ENCODE results near the gene ATP8B4. TPM values are rescaled to one million over a fixed set of nuclear protein-coding genes. Genes with fewer than 3 reads are reported as not detected.
A peak's percentile ranks its signal among the peaks of the same experiment; 100 is the strongest.
"Not testable (repeated sequence)": the region's sequence is repeated elsewhere in the genome, so short reads cannot be mapped to it uniquely, and the experiment has no call there.

ATP8B4 gene
- total RNA-seq, 4 donors from 2014 or later, result 5.2 to 24.3 (median 7.6) TPM

DNA sequence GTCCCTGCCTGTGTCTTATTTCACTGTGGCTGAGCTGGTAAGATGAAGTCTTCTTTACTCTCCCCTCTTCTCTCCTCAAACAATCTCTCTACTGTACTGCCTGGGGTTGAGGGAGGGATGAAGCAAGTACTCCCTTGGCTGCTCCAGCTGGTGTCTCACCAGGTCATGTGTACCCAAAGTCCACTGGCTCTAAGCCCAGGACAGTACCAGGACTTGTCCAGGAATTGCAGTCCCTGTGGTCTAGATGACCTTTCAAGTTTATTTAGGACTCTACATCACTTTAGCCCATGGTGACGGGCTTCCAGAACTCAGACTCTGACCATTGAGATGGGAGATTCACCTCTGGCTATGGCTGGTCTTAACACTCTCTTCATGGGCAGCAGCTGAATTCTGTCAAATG lies 45.4 kb upstream of the ATP8B4 start:
- peak; percentile 3 to 12 for DNase-seq
- intact Hi-C loops (cut with DNase I), result no loop called here
- 90 to 100% methylated on average over 1 of the region's 1 CpG for WGBS, 2 donors

GRCh38 chr15:50163719-50164410 lies 44.8 kb upstream of the ATP8B4 start:
- Histone ChIP-seq H3K27me3 (no peaks in the 10 kb centered on the region), H3K9me3 (no peaks in the 10 kb centered on the region), H3K4me3 (replicated peaks in 1 of 3) (no peak overlapping the region), H3K4me1 (no peaks in the 10 kb centered on the region), H3K27ac (no peak overlapping the region), H3K36me3 (no peaks in the 10 kb centered on the region)
- WGBS, 2 donors, result 57 to 76% methylated on average over 2 of the region's 2 CpGs
- intact Hi-C loops (cut with DNase I), result no loop called here
- TF ChIP-seq POLR2A (IDR thresholded peaks at IDR 0.05), result no peak
- TF ChIP-seq, protein P1, sequence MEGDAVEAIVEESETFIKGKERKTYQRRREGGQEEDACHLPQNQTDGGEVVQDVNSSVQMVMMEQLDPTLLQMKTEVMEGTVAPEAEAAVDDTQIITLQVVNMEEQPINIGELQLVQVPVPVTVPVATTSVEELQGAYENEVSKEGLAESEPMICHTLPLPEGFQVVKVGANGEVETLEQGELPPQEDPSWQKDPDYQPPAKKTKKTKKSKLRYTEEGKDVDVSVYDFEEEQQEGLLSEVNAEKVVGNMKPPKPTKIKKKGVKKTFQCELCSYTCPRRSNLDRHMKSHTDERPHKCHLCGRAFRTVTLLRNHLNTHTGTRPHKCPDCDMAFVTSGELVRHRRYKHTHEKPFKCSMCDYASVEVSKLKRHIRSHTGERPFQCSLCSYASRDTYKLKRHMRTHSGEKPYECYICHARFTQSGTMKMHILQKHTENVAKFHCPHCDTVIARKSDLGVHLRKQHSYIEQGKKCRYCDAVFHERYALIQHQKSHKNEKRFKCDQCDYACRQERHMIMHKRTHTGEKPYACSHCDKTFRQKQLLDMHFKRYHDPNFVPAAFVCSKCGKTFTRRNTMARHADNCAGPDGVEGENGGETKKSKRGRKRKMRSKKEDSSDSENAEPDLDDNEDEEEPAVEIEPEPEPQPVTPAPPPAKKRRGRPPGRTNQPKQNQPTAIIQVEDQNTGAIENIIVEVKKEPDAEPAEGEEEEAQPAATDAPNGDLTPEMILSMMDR (IDR thresholded peaks at IDR 0.05), result no peak
- DNase-seq, result no peak

More for the DNA sequence above, 45.4 kb upstream of the ATP8B4 start:
- no peak overlapping the region for H3K4me3 ChIP-seq (replicated peaks in 1 of 3)
- H3K27ac ChIP-seq, result no peak overlapping the region
- H3K4me1 ChIP-seq, result no peaks in the 10 kb centered on the region
- no peaks in the 10 kb centered on the region for H3K36me3 ChIP-seq
- H3K27me3 ChIP-seq, result no peaks in the 10 kb centered on the region
- H3K9me3 ChIP-seq, result no peaks in the 10 kb centered on the region
- TF ChIP-seq POLR2A (IDR thresholded peaks at IDR 0.05), result no peak
- TF ChIP-seq, protein P1 (IDR thresholded peaks at IDR 0.05), result no peak

GRCh38 chr15:50162969-50163718 lies 44.1 kb upstream of the ATP8B4 start:
- no peak overlapping the region for H3K4me3 ChIP-seq (replicated peaks in 1 of 3)
- no peak for DNase-seq
- no peaks in the 10 kb centered on the region for H3K27me3 ChIP-seq
- no peaks in the 10 kb centered on the region for H3K4me1 ChIP-seq
- intact Hi-C loops (cut with DNase I), result no loop called here
- no peaks in the 10 kb centered on the region for H3K9me3 ChIP-seq
- TF ChIP-seq, protein P1 (IDR thresholded peaks at IDR 0.05), result no peak
- no peak for TF ChIP-seq POLR2A (IDR thresholded peaks at IDR 0.05)
- 73 to 77% methylated on average over 2 of the region's 2 CpGs for WGBS, 2 donors
- H3K27ac ChIP-seq, result no peak overlapping the region
- H3K36me3 ChIP-seq, result no peaks in the 10 kb centered on the region

DNA sequence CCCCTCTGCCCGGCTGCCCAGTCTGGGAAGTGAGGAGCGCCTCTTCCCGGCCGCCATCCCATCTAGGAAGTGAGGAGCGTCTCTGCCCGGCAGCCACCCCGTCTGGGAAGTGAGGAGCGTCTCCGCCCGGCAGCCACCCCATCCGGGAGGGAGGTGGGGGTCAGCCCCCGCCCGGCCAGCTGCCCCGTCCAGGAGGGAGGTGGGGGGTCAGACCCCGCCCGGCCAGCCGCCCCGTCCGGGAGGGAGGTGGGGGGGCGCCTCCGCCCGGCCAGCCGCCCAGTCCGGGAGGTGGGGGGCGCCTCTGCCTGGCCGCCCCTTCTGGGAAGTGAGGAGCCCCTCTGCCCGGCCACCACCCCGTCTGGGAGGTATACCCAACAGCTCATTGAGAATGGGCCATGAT lies 39.2 kb upstream of the ATP8B4 start:
- H3K36me3 ChIP-seq; DNase-seq; H3K9me3 ChIP-seq; H3K4me3 ChIP-seq (replicated peaks in 1 of 3); H3K27me3 ChIP-seq; H3K4me1 ChIP-seq; intact Hi-C loops (cut with DNase I); H3K27ac ChIP-seq: not testable (repeated sequence)
- 94 to 100% methylated on average over 2 to 14 of the region's 28 CpGs for WGBS, 2 donors

- no peaks in the 10 kb centered on the region for H3K36me3 ChIP-seq
- WGBS, 2 donors, result 92 to 95% methylated on average over 2 of the region's 2 CpGs
- no peak for DNase-seq
- intact Hi-C loops (cut with DNase I), result no loop called here
- H3K27me3 ChIP-seq, result no peaks in the 10 kb centered on the region
- H3K4me1 ChIP-seq, result no peaks in the 10 kb centered on the region
- H3K9me3 ChIP-seq, result no peaks in the 10 kb centered on the region
- TF ChIP-seq, protein P1 (IDR thresholded peaks at IDR 0.05), result no peak
- no peak for TF ChIP-seq POLR2A (IDR thresholded peaks at IDR 0.05)
- H3K27ac ChIP-seq, result no peak overlapping the region
- H3K4me3 ChIP-seq (replicated peaks in 1 of 3), result no peak overlapping the region
Observed at GRCh38 chr15:50151476-50151875, 32.4 kb upstream of the ATP8B4 start.

Measured in thyroid gland (tissue), 4 donors.